ENCODE measurements around the gene RIPOR3. TPM values are rescaled to one million over a fixed set of nuclear protein-coding genes. Genes with fewer than 3 reads are reported as not detected.

RIPOR3 gene, protein sequence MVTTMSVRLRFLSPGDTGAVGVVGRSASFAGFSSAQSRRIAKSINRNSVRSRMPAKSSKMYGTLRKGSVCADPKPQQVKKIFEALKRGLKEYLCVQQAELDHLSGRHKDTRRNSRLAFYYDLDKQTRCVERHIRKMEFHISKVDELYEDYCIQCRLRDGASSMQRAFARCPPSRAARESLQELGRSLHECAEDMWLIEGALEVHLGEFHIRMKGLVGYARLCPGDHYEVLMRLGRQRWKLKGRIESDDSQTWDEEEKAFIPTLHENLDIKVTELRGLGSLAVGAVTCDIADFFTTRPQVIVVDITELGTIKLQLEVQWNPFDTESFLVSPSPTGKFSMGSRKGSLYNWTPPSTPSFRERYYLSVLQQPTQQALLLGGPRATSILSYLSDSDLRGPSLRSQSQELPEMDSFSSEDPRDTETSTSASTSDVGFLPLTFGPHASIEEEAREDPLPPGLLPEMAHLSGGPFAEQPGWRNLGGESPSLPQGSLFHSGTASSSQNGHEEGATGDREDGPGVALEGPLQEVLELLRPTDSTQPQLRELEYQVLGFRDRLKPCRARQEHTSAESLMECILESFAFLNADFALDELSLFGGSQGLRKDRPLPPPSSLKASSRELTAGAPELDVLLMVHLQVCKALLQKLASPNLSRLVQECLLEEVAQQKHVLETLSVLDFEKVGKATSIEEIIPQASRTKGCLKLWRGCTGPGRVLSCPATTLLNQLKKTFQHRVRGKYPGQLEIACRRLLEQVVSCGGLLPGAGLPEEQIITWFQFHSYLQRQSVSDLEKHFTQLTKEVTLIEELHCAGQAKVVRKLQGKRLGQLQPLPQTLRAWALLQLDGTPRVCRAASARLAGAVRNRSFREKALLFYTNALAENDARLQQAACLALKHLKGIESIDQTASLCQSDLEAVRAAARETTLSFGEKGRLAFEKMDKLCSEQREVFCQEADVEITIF
- 0.06 to 0.09 TPM in 2 of 5 replicates, not detected in the others for total RNA-seq (2022; extraction: Qiagen RNA extraction; ENCODE audit: low read depth)

GRCh38 chr20:50690650-50691572, at the start of gene RIPOR3:
Gene RIPOR3, minus strand, starts transcription at chr20:50691542. Its CDS starts 414 bp downstream, at chr20:50691128.

DNA sequence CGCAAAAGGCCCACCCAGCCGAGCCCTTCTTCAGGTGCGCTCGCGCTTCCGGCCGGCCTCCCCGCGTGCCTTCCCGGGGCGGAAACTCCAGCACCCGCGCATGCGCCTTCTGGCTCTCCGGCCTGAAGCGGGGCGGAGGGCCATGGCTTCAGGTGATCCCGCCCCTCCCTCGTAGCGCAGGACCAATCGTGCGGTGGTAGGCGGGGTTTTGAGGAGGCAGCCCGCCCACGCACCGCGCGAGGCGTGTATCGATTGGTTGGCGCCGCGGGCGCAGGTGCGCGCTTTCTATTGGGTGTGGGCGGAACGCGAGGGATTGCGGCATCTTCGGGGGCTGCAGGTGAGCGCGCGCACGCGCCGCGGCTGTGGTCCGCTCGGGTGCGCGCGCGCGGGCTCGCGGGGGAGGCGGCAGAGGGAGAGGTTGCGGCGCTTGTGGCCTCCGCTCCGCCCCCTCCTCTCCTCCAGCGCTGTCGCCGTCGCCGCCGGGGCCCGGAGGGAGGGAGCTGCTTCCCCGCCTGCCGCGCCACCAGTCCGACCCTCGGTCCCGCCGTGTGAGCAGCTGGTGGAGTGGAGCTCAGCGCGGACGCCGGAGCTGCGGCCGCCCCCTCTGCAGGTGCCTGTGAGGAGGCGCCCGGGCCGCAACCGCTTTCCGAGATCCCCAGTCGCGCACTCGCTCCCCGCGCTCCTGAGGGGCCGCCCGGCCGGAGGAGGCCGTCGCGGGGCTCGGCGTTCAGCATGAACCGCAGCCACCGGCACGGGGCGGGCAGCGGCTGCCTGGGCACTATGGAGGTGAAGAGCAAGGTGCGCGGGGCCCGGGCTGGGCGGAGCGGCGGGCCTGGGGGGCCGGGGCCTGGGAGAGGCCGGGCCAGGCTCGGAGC, 40.0 kb upstream of the RIPOR3 start, which contains the start of gene PARD6B:
Gene PARD6B, plus strand, starts transcription at position 526 of the 875 bp plus-strand sequence. Its CDS starts 207 bp downstream, at position 733.

Other genes starting within 250 kb of the RIPOR3 start
- gene PTPN1, start 181.2 kb downstream of the RIPOR3 start, total RNA-seq (2022; extraction: Qiagen RNA extraction; ENCODE audit: low read depth) = 32.8 to 37.6 TPM (median 33.7 TPM) in 5 replicates
- gene PARD6B, start 40.0 kb upstream of the RIPOR3 start, total RNA-seq (2022; extraction: Qiagen RNA extraction; ENCODE audit: low read depth) = 2.2 to 4.3 TPM (median 3.0 TPM) in 5 replicates
- 28.7 to 35.0 TPM (median 30.6 TPM) in 5 replicates for gene BCAS4, start 103.5 kb upstream of the RIPOR3 start, total RNA-seq (2022; extraction: Qiagen RNA extraction; ENCODE audit: low read depth)
- 40.2 to 54.3 TPM (median 43.9 TPM) in 5 replicates for gene ADNP, start 239.9 kb upstream of the RIPOR3 start, total RNA-seq (2022; extraction: Qiagen RNA extraction; ENCODE audit: low read depth)

Data from A549 treated with CpdA at 1 μM for 4 hours (cell line).